ENCODE measurements around the gene TYSND1. TPM values are rescaled to one million over a fixed set of nuclear protein-coding genes. Genes with fewer than 3 reads are reported as not detected.

TYSND1 gene
- total RNA-seq, 1 experiment from 2014 or later = 13.6 TPM

DNA sequence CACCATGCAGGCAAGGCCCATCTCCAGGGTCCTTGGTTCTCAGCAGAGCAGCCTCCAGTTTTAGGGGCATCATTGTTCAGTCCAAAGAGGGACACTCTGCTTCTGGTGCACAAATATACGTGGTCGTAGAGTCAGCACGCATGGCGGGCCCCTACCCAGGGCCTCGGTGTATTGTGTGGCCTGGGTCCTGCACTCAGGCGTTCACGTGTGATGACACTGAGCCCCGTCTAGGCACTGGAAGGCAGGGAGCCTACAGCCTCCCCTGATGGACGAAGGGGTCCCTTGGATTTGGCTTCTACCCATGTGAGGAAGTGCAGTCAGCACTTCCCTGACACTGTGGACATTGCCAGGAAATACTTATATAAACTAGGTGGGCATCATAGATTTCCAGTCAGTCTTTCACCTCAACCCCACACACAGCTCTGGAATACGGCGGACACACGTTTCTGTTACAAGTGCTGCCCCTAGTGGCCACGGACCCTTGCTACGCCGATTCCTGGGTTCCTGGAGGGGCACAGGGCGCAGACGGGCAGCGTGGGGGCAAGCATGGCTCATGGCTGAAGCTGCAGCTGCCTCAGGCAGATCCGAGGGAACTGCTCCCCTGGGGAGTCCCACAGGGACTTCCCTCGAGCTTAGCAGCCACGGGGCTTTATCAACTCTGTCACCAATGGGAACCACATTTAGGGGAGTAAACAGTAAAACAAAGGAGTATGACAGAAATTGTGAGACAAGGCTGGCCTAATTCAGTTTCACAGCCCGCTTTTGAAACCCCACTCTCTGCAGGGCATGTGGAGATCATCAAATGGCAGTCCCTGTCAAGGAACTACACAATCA lies 39.3 kb downstream of the TYSND1 start:
- ChIA-PET RAD21 (ENCODE audit: low non-redundant PET in 1 of 2, low total read pairs in 2 of 2, uncharacterized antibody in 2 of 2, unreplicated experiment in 2 of 2) (no interaction called here), CTCF (interaction anchor here (0.7 to 2.0 kb wide), 7 partner anchors 9 to 297 kb away, joined by 3 to 11 read pairs (median 4); partner anchors contain the start of genes EIF4EBP2 and TYSND1), POLR2A (no interaction called here)
- Histone ChIP-seq H3K27ac (ENCODE audit: low read depth, low read length) (no peak overlapping the region), H2AFZ (ENCODE audit: low read depth, low read length, poor library complexity, severe bottlenecking) (no peak overlapping the region), H3K79me2 (ENCODE audit: insufficient read depth, low read length) (no peaks in the 10 kb centered on the region), H3K9me2 (ENCODE audit: insufficient read depth) (no peaks in the 10 kb centered on the region), H3K27me3 (ENCODE audit: insufficient read depth, low read length) (no peaks in the 10 kb centered on the region), H3K9me3 (ENCODE audit: control insufficient read depth in 1 of 2, insufficient read depth in 1 of 2, low read depth in 1 of 2, low read length in 2 of 2) (no peaks in the 10 kb centered on the region), H3K36me3 (ENCODE audit: control insufficient read depth in 1 of 2, insufficient read depth in 2 of 2, low read length in 2 of 2) (peaks cover under 1 to 4% of the 10 kb centered on the region in 2 experiments; a peak in 2 of 4 replicates), H3K4me2 (ENCODE audit: low read length) (no peak overlapping the region), H3K4me1 (ENCODE audit: control insufficient read depth in 1 of 2, insufficient read depth in 2 of 2, low read length in 2 of 2) (peaks cover 0 to 2% of the 10 kb centered on the region in 2 experiments; a peak in 1 of 4 replicates), H4K20me1 (ENCODE audit: insufficient read depth) (no peaks in the 10 kb centered on the region), H3K9ac (ENCODE audit: low read length) (no peak overlapping the region), H3K4me3 (replicated peaks in 1 of 2; ENCODE audit: low read depth in 1 of 2, low read length in 2 of 2) (no peak overlapping the region)
- no peak for DNase-seq (ENCODE audit: low read depth, low spot score)
- TF ChIP-seq CEBPB (IDR thresholded peaks at IDR 0.05; ENCODE audit: low read depth) (no peak), ZFX (IDR thresholded peaks at IDR 0.05) (no peak), SRF (IDR thresholded peaks at IDR 0.05; ENCODE audit: low read depth) (no peak), SIN3A (IDR thresholded peaks at IDR 0.05; ENCODE audit: low read depth) (no peak), FOSL1 (IDR thresholded peaks at IDR 0.05; ENCODE audit: low read depth) (no peak), RAD21 (IDR thresholded peaks at IDR 0.05; ENCODE audit: low read depth) (peak; percentile 42), TCF7L2 (IDR thresholded peaks at IDR 0.05; ENCODE audit: borderline replicate concordance, extremely low read depth, insufficient read depth, insufficient read length) (no peak), YY1 (IDR thresholded peaks at IDR 0.05; ENCODE audit: extremely low read depth, insufficient replicate concordance, low read depth, low read length) (no peak), EZH2 (IDR thresholded peaks at IDR 0.05) (no peak), SP1 (IDR thresholded peaks at IDR 0.05; ENCODE audit: low read depth) (no peak), CBX3 (IDR thresholded peaks at IDR 0.05; ENCODE audit: low read depth) (no peak), EZH2phosphoT487 (IDR thresholded peaks at IDR 0.05; ENCODE audit: borderline replicate concordance) (no peak)
- TF ChIP-seq, protein P1, sequence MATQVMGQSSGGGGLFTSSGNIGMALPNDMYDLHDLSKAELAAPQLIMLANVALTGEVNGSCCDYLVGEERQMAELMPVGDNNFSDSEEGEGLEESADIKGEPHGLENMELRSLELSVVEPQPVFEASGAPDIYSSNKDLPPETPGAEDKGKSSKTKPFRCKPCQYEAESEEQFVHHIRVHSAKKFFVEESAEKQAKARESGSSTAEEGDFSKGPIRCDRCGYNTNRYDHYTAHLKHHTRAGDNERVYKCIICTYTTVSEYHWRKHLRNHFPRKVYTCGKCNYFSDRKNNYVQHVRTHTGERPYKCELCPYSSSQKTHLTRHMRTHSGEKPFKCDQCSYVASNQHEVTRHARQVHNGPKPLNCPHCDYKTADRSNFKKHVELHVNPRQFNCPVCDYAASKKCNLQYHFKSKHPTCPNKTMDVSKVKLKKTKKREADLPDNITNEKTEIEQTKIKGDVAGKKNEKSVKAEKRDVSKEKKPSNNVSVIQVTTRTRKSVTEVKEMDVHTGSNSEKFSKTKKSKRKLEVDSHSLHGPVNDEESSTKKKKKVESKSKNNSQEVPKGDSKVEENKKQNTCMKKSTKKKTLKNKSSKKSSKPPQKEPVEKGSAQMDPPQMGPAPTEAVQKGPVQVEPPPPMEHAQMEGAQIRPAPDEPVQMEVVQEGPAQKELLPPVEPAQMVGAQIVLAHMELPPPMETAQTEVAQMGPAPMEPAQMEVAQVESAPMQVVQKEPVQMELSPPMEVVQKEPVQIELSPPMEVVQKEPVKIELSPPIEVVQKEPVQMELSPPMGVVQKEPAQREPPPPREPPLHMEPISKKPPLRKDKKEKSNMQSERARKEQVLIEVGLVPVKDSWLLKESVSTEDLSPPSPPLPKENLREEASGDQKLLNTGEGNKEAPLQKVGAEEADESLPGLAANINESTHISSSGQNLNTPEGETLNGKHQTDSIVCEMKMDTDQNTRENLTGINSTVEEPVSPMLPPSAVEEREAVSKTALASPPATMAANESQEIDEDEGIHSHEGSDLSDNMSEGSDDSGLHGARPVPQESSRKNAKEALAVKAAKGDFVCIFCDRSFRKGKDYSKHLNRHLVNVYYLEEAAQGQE (IDR thresholded peaks at IDR 0.05; ENCODE audit: low read depth) = no peak
- TF ChIP-seq, protein P2, sequence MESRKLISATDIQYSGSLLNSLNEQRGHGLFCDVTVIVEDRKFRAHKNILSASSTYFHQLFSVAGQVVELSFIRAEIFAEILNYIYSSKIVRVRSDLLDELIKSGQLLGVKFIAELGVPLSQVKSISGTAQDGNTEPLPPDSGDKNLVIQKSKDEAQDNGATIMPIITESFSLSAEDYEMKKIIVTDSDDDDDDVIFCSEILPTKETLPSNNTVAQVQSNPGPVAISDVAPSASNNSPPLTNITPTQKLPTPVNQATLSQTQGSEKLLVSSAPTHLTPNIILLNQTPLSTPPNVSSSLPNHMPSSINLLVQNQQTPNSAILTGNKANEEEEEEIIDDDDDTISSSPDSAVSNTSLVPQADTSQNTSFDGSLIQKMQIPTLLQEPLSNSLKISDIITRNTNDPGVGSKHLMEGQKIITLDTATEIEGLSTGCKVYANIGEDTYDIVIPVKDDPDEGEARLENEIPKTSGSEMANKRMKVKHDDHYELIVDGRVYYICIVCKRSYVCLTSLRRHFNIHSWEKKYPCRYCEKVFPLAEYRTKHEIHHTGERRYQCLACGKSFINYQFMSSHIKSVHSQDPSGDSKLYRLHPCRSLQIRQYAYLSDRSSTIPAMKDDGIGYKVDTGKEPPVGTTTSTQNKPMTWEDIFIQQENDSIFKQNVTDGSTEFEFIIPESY (IDR thresholded peaks at IDR 0.05; ENCODE audit: extremely low read depth, insufficient replicate concordance, low read length) = no peak
- TF ChIP-seq, protein P3, sequence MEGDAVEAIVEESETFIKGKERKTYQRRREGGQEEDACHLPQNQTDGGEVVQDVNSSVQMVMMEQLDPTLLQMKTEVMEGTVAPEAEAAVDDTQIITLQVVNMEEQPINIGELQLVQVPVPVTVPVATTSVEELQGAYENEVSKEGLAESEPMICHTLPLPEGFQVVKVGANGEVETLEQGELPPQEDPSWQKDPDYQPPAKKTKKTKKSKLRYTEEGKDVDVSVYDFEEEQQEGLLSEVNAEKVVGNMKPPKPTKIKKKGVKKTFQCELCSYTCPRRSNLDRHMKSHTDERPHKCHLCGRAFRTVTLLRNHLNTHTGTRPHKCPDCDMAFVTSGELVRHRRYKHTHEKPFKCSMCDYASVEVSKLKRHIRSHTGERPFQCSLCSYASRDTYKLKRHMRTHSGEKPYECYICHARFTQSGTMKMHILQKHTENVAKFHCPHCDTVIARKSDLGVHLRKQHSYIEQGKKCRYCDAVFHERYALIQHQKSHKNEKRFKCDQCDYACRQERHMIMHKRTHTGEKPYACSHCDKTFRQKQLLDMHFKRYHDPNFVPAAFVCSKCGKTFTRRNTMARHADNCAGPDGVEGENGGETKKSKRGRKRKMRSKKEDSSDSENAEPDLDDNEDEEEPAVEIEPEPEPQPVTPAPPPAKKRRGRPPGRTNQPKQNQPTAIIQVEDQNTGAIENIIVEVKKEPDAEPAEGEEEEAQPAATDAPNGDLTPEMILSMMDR (IDR thresholded peaks at IDR 0.05 in 2 of 3, conservative IDR thresholded peaks at IDR 0.05 in 1 of 3; ENCODE audit: borderline replicate concordance in 1 of 3, insufficient read depth in 1 of 3, low read depth in 2 of 3, low read length in 2 of 3) = peak; percentile 39 to 90 (median 80); a peak in 5 of 6 replicates
- peak; percentile 96 for ATAC-seq
- BruUV-seq (replicated peaks) = no TSS peak
- intact Hi-C loops (cut with micrococcal nuclease) = no loop called here

All from HCT116 (cell line).